ENCODE measurements around the gene ALPK3.

- TF ChIP-seq CTCF (IDR thresholded peaks at IDR 0.05 in 4 of 5, conservative IDR thresholded peaks at IDR 0.05 in 1 of 5): no peak
- no peak for TF ChIP-seq POLR2A (IDR thresholded peaks at IDR 0.05)
Observed at GRCh38 chr15:84790676-84791075, 26.5 kb upstream of the ALPK3 start.
